ENCODE data around the gene TM4SF18.

DNA sequence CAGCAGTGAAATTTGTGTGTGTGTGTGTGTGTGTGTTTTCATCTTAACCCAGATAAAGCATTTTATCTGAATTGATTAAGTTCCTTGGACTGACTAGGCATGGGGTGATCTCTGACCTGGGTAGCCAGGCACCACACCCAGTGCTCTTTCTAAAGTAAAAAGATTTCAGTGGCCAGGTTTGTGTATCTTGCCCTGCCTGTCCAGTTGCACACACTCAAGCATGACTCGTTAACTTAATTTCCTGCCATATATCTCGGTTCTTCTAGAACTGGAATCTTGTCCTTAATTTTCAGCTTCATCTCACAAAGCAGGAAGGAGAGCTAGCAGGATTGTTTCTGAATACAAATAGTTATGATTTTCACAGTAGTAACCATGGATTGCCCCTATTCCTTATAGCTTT lies 17.0 kb downstream of the TM4SF18 start:
- TF ChIP-seq YY1 (IDR thresholded peaks at IDR 0.05; ENCODE audit: insufficient read depth, insufficient read length) (no peak), SUZ12 (IDR thresholded peaks at IDR 0.05; ENCODE audit: extremely low read depth, insufficient read depth, insufficient read length) (no peak)

Measured in NT2/D1 (cell line).